Chondrocyte (in vitro differentiated cells): ENCODE measurements around the gene MRPL53. TPM values are rescaled to one million over a fixed set of nuclear protein-coding genes. Genes with fewer than 3 reads are reported as not detected.

Experiments
- DNase-seq: peaks from one replicate; pipeline ENCODE4 v3.0.0; 2021; ENCODE audit warnings: mixed read lengths, low spot score
- H3K27ac Mint-ChIP-seq: one replicate; pipeline ENCODE4 v1.8.0; 2021; ENCODE audit warnings: mild to moderate bottlenecking, moderate library complexity, mixed read lengths; ENCODE audit not compliant: unreplicated experiment
- H3K27me3 Mint-ChIP-seq: 2 replicates; pipeline ENCODE4 v1.8.0; 2021; ENCODE audit warnings: low read depth, mixed read lengths
- H3K36me3 Mint-ChIP-seq: 2 replicates; pipeline ENCODE4 v1.8.0; 2021; ENCODE audit warnings: low read depth, mixed read lengths
- H3K4me1 Mint-ChIP-seq: 2 replicates; pipeline ENCODE4 v1.8.0; 2021; ENCODE audit warnings: low read depth, mild to moderate bottlenecking, mixed read lengths
- H3K4me3 Mint-ChIP-seq: one replicate; pipeline ENCODE4 v1.8.0; 2021; ENCODE audit warnings: mild to moderate bottlenecking, moderate library complexity, mixed read lengths; ENCODE audit not compliant: unreplicated experiment
- H3K9me3 Mint-ChIP-seq: 2 replicates; pipeline ENCODE4 v1.8.0; 2021; ENCODE audit warnings: low read depth, mixed read lengths
- total RNA-seq: library from RNA; stranded (reverse); gene quantifications from 3 replicates; pipeline ENCODE4 v1.2.1, GENCODE V29; 2021
- TF ChIP-seq, protein P1 (sequence below): fragments of 200-600 bp; sonication (generic); IDR thresholded peaks from 2 replicates; pipeline ENCODE4 v1.5.0; 2021; ENCODE audit warnings: antibody characterized with exemption, mild to moderate bottlenecking, moderate library complexity

The MRPL53 gene
- total RNA-seq, 1 donor from 2014 or later: 49.5 TPM

- TF ChIP-seq, protein P1, sequence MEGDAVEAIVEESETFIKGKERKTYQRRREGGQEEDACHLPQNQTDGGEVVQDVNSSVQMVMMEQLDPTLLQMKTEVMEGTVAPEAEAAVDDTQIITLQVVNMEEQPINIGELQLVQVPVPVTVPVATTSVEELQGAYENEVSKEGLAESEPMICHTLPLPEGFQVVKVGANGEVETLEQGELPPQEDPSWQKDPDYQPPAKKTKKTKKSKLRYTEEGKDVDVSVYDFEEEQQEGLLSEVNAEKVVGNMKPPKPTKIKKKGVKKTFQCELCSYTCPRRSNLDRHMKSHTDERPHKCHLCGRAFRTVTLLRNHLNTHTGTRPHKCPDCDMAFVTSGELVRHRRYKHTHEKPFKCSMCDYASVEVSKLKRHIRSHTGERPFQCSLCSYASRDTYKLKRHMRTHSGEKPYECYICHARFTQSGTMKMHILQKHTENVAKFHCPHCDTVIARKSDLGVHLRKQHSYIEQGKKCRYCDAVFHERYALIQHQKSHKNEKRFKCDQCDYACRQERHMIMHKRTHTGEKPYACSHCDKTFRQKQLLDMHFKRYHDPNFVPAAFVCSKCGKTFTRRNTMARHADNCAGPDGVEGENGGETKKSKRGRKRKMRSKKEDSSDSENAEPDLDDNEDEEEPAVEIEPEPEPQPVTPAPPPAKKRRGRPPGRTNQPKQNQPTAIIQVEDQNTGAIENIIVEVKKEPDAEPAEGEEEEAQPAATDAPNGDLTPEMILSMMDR: no peak
- Mint-ChIP-seq H3K4me1 (peaks cover 59% of the 10 kb centered on the region), H3K9me3 (no peaks in the 10 kb centered on the region), H3K36me3 (peaks cover 8% of the 10 kb centered on the region), H3K27me3 (peaks cover 25% of the 10 kb centered on the region), H3K4me3 (no peak overlapping the region), H3K27ac (no peak overlapping the region)
- no peak for DNase-seq
Measured at GRCh38 chr2:74500578-74500946, 28.1 kb upstream of the MRPL53 start.

DNA sequence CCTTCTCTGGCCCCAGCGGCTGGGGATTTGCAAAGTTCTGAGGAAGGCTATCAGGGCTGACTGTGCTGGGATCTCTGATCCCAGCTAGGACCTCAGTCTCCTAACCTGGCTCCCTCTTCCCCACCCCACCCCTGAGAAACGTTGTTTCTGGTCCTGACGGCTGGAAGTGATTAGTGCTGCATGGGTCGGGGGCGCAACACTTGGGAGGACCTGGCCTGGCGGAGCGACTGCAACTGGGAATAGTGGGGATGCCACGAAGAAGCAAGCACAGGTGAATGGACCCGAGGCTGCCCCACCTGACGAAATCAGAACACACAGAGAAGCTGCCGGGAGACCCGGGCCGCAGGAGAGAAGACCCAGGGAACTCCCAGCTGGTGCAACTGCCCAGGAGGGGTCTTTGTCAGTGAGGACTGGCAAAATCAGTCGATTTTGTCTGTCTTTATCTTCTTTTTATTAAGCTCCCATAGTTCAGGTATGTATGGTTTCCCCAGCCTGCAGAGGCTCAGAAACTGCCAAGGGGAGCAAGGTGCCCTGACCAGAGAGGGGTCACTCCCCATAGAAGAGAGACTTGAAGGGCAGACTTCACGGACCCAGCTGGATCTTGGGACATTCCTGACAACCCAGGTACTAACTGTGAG lies 27.6 kb upstream of the MRPL53 start:
- H3K9me3 Mint-ChIP-seq: no peaks in the 10 kb centered on the region
- no peak overlapping the region for H3K4me3 Mint-ChIP-seq
- DNase-seq: no peak
- peaks cover 25% of the 10 kb centered on the region for H3K27me3 Mint-ChIP-seq
- TF ChIP-seq, protein P1: no peak
- H3K27ac Mint-ChIP-seq: no peak overlapping the region
- peaks cover 54% of the 10 kb centered on the region for H3K4me1 Mint-ChIP-seq
- H3K36me3 Mint-ChIP-seq: peaks cover 7% of the 10 kb centered on the region

GRCh38 chr2:74499267-74499939 lies 26.9 kb upstream of the MRPL53 start, which contains the start of gene LBX2:
Gene LBX2, minus strand, starts transcription at chr2:74499603. Its CDS starts 66 bp downstream, at chr2:74499537.
- no peaks in the 10 kb centered on the region for H3K9me3 Mint-ChIP-seq
- H3K27me3 Mint-ChIP-seq: peaks cover 25% of the 10 kb centered on the region
- DNase-seq: no peak
- peak within 1 kb of the TSS; percentile 72 for H3K4me3 Mint-ChIP-seq
- H3K4me1 Mint-ChIP-seq: peaks cover 47% of the 10 kb centered on the region
- H3K36me3 Mint-ChIP-seq: peaks cover 4% of the 10 kb centered on the region
- peak within 1 kb of the TSS; percentile 22 for H3K27ac Mint-ChIP-seq
- TF ChIP-seq, protein P1: no peak

DNA sequence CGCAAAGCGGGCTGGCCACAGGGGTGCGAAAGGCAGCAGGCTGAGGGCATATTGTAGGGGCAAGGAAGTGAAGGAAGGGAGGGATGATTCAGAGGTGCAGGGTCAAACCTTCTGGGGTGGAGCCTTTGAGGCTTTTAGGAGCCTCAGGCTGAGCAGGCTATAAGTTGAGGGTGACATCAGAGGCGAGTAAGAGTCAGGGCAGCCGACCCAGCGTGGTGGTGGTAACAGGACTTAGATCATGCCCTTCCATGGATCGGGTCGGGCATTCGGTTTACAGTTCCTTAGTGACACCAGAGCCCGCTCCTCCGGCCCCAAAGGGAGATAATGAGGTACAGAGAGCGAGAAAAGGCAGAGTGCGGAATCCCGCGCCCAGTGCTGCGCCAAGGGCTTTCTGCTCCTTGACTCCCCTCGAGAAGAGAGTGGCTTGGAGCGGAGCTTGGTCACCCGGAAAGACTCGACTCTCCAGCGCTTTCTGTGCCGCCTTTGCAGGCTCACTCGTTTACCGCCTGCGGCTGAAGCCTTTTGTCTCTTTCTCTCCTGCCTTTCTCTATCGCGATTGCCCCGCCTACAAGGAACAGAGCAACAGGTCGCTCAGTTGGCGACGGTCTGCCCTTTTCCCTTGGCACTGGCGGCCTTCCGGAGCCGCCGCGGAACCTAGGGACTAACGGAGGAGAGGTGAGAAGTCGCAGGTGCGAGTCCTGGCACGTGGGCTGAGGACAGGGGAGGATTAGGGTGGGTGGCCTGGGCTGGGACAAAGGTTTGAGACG lies 26.2 kb upstream of the MRPL53 start:
- peaks cover 9% of the 10 kb centered on the region for H3K36me3 Mint-ChIP-seq
- DNase-seq: no peak
- peaks cover 40% of the 10 kb centered on the region for H3K4me1 Mint-ChIP-seq
- peaks cover 25% of the 10 kb centered on the region for H3K27me3 Mint-ChIP-seq
- H3K27ac Mint-ChIP-seq: peak overlapping the region; percentile 22
- H3K9me3 Mint-ChIP-seq: no peaks in the 10 kb centered on the region
- H3K4me3 Mint-ChIP-seq: peak overlapping the region; percentile 72
- TF ChIP-seq, protein P1: no peak

DNA sequence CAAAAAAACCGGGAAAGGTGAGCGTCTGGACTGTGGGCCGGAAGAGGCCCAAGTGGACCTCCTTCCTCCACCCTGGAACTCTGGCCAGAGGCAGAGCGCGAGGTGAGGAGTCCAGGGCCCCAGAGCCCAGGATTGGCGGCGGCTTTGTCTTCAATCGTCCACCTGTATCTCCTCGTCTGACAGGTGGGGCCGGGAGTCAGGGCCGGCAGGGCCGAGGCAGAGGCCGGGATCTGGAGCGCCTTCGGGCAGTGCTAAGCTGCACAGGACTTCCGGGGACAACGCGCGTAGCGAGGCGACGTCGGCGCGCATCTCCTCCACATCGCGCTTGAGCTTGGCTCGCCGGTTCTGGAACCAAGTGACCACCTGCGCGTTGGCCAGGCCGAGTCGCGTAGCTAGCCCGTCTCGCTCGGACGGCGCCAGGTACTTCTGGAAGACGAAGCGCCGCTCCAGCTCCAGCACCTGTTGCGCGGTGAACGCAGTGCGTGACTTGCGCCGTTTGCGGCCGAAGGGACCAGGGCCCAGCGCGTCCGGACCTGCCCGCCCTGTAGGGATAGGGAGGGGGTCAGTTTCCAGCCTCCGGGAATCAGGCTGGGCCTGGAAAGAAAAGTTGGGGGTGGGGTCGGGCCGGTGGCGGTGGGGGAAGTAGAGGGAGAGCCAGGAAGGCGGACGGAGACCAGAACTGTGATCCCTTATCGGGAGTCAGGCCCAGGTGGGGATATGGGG lies 25.5 kb upstream of the MRPL53 start:
- Mint-ChIP-seq H3K27ac (no peak overlapping the region), H3K4me3 (peak overlapping the region; percentile 72), H3K27me3 (peaks cover 25% of the 10 kb centered on the region)

More for the DNA sequence above, 25.5 kb upstream of the MRPL53 start:
- DNase-seq: no peak
- TF ChIP-seq, protein P1: no peak
- Mint-ChIP-seq H3K36me3 (peaks cover 13% of the 10 kb centered on the region), H3K4me1 (peaks cover 34% of the 10 kb centered on the region), H3K9me3 (no peaks in the 10 kb centered on the region)
